ENCODE results near the gene NCKAP5.

GRCh38 chr2:132891498-132891897, 676.8 kb downstream of the NCKAP5 start:
- no peak for TF ChIP-seq CTCF (IDR thresholded peaks at IDR 0.05)
- no peak for TF ChIP-seq POLR2A (IDR thresholded peaks at IDR 0.05)
